NK-92 (cell line): ENCODE measurements around the gene MMP3.
"Not testable (repeated sequence)": the region's sequence is repeated elsewhere in the genome, so short reads cannot be mapped to it uniquely, and the experiment has no call there.

ENCODE experiments used
- DNase-seq: peaks from one replicate; lab custom pipeline; 2025; ENCODE audit not compliant: unreplicated experiment; lab: John Stamatoyannopoulos, UW

MMP3 gene

DNA sequence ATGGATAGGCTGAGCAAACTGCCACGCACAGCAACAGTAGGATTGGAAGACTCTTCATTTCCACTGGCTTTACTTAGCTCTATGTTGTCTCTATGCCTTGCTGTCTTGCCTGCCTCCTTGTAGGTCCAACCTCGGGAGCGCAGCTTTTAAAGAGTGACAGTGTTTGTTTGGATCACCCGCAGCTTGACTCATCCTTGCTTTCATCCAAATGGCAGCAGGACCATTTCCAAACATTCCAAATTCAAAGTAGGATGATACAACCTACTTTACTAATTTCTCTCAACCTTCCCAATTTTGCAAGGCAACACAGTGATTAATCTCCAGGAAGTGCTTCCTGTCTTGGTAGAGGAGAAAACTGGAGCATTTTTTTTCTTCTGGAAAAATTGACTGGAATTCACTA lies at the start of gene MMP3:
MMP3 (minus strand) TSS at position 121 of the 400 bp plus-strand sequence; CDS start at position 58, 63 bp downstream.
- no peak for DNase-seq

DNA sequence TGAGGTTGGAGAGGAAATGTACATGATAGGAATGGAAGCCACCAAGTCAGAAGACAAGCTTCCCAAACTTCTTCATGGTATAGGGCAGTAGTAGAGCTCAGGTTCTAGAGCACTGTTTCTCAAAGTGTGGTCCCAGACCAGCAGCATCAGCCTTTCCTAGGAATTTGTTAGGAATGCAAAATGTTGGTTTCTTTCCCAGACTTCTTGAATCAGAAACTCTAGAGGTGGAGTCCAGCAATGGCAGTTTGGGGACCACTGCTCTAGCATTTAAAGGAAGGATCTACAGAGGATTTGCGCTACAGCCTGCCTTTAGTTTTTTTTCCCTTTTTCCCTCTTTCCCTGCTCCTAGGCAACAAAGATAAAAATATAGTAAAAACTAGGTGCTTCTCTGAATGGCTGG lies 48.3 kb upstream of the MMP3 start:
- DNase-seq, result no peak

GRCh38 chr11:102886999-102887398 lies 43.6 kb upstream of the MMP3 start:
- no peak for DNase-seq

GRCh38 chr11:102883141-102883540 lies 39.7 kb upstream of the MMP3 start:
- no peak for DNase-seq

DNA sequence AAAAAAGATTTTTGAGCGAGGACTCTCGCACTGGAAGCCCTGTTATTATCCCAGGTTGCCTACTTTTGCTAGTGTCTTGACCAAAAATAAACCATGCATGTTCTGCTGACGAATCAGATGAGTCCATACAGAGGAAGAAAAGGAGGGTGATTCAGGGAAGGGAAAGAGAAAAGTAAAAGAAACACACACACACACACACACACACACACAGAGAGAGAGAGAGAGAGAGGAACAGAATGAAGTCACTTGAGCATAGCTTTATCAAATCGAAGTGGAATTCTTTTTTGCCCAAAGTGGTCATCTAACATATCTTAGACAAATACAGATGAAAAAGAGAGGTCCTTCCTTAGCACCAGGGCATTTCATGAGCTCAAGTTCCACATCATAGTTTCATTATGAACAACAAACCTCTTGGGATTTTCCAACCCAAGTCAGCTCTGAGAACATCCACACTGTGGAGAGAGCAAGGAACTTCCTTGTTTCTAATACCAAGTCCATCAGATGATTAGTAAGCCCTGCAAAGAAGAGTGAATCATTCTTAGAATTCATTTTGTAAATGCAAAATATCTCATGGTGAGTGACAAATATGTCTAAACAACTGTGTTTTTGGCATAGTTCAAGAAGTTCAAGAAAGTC lies 39.1 kb upstream of the MMP3 start:
- no peak for DNase-seq

DNA sequence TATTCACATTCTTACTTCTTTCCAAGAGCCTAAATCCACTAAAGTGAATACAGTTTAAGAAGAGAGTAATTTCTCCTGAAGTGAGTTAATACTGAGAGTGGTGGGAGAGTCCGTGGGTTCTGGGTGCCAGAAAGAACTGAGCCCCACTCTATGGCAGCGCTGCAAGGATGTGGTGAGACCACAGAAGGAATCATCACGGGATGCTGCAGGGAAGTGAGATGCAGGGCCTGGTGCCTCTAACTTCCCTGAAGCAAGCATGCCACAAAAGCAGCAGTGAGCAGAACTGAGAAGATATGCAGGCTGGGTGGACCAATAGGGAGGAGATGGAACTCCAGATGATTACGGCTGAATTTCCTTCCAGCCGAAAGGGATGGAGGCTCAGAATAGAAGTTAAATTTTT lies 36.4 kb upstream of the MMP3 start:
- DNase-seq, result no peak

GRCh38 chr11:102878595-102878994 lies 35.2 kb upstream of the MMP3 start:
- DNase-seq, result no peak

- no peak for DNase-seq
These were observed 31.4 kb upstream of the MMP3 start, which contains the start of gene MMP12 for GRCh38 chr11:102874852-102875251. TSS of gene MMP12 (minus strand) at chr11:102874982. CDS start at chr11:102874937, 45 bp downstream.

DNA sequence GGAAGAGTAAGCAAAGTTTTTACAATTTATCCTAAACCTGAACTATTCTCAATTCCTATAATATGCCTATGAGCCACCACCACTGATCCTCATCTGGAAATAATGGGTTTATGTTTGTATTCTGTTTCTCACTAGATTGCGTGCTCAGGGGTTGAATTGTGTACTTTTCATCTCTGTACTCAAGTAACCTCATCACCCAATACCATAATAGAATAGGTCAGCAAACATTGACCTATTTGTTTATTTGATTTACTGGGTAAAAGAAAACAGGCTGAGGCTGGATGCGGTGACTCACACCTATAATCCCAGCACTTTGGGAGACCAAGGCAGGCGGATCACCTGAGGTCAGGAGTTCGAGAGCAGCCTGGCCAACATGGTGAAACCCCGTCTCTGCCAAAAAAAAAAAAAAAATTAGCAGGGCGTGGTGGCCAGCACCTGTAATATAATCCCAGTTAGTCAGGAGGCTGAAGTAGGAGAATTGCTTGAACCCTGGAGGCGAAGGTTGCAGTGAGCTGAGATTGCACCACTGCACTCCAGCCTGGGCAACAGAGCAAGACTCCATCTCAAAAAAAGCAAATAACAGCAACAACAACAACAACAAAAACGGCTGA lies 26.1 kb upstream of the MMP3 start:
- not testable (repeated sequence) for DNase-seq

- no peak for DNase-seq
These were observed 24.9 kb upstream of the MMP3 start for GRCh38 chr11:102868339-102868738.

DNA sequence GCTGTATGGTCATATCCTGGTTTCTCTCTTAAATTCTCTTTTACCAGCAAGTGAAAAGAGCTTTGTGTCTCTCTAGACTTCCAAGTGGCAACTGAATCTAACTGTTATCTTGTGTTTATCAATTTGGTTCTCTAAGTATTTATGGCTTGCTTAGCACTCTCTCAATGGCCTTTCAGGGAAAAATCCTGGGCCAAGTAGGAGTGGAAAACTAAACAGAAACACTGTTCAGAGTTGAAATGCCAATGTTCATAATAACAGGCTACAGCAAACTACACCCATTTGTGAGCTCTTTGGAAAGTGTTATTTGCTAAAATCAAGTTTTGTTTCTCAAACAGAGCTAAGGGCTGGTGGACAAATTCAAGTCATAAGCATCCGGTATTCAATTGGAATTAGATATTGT lies 21.3 kb upstream of the MMP3 start:
- DNase-seq, result no peak

DNA sequence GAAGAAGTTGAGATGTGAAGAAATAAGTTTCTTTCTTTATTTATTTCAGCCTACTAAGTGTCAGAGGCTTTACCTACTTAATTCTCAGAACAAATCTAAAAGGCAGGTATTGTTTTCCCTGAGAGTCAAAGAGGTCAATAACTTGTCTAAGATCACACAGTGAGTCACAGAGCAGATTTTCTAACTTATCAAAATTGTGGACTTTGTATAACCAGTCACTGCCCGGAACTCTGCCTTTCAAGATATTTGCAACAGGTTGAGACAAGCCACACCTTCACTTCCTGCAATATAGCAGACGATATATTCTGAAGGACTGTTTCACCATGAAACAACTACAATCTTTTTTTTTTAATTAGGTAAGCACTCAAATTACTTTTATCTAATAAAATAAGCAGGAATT lies 10.5 kb upstream of the MMP3 start:
- no peak for DNase-seq

- DNase-seq, result no peak
These were observed 9.6 kb upstream of the MMP3 start for GRCh38 chr11:102853055-102853454.

DNA sequence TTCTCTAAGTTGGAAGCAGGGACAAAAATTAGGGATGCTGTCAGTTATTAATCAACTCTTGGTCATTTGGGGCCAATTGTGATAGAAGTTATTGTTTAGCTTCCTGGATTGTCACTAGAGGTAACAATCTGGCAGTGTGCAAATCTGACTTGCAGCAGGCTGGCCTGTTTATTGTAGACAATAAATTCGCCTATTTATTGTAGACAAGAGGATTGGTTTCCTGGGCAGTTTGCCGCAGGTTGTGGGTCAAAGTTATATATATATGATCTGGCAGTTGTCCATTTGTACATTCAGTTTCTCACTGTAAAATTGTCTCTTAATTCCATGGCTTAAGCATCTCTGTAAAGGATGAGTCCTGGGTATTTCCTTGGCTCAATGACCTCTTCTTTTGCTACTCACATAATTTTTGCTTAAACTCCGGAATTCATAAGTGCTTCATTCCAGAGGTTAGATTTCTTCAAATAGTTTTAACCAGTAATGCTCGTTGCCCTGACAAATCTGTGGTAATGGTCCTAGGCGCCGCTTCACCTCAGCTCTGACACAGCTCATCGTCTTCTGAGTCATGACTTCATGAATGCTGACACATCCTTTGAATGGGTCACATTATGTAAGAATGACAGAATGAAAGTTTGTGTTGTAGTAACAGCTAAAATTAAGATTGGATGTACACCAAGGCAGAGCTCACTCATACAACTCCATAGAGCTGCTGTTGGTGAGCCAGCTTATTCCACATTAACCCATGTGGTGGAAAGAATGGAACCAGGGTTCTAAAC lies 7.8 kb upstream of the MMP3 start:
- no peak for DNase-seq

- no peak for DNase-seq
These were observed 5.9 kb upstream of the MMP3 start for GRCh38 chr11:102849311-102849710.

- DNase-seq, result no peak
These were observed 2.9 kb upstream of the MMP3 start for GRCh38 chr11:102846292-102846691.

DNA sequence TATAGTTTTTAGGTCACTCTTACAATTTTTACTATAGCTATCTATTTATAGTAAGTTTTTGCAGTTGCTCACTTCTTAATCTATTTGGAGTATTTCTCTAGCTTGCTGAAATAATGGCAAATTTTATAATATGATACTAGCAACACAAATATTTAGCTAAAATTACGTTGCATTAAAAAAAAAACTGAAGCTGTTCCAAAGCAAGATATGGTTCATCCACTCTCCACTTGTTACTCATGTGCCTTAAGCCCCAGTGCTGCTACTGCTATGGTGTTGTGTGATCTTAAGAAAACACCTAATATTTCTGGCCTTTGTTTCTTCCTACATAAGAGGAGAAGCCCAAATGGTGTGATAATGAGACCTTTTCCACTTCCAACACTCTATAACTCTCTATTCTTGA lies 479 bp downstream of the MMP3 start:
- no peak for DNase-seq

- no peak for DNase-seq
These were observed 3.4 kb downstream of the MMP3 start for GRCh38 chr11:102840018-102840417.

DNA sequence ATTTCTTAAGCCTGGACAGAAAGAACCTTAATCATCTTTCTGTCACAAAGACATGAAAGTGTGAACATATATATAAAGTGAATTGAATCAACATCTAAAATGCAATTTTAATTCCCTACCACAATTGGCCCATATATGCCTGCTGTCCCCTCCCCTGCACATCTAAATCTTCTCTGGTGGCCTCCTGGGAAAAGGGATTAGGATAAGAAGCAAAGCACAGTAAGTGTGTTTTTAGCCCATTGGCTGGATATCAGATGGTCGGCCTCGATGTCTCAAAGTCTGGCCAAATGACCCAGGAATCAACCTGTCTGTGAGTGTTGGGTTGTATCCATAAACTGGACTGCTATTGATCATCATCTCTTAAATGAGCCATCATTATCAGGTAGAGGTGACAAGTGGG lies 5.8 kb downstream of the MMP3 start:
- DNase-seq, result no peak

- DNase-seq, result no peak
These were observed 6.3 kb downstream of the MMP3 start for GRCh38 chr11:102837156-102837555.

DNA sequence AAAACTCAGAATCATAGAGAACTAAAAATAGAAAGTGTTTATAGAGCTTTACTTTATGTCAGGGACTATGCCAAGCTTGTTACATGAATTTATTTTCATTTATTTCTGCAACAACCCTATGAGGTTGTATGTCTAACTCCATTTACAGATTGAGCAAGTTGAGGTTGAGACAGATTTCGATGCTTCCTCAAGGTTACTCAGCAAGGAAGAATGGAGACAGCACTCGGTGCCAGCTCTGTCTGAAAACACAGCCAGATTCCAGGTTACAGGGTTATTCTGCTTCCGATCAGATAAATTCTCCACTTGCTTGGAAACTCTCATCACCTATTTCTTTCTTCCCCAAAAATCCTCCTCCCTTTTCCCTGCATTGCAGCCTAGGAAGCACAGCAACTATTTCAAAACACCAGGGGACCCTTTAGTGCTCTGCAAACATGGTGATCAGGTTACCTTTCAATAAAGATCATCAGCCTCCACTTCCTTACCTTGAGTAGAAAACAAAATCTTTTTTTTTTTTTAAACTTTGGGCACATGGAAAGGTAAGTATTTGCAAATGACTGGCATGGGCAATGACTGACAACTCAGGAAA lies 7.0 kb downstream of the MMP3 start:
- DNase-seq, result no peak

DNA sequence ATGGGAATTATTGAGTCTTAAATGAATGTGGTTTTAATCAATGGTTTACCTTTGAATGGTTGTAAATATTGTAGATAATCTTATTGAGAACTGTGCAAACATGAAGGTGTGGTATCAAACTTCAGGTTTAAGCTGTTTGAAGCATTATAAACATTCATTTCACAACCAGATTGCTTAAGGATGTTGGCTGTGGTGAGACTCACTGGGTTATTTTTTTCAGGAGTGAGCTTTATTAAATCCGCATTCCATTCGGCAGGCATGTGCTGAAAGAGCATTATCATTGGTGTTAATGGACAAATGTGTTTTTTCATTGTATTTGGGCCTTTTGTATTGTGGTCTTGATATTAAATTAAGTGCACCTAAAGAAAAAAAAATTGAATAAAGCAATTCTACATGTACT lies 9.7 kb downstream of the MMP3 start:
- DNase-seq, result no peak
